Measurements from ENCODE around the gene FAM227B. TPM values are rescaled to one million over a fixed set of nuclear protein-coding genes. Genes with fewer than 3 reads are reported as not detected.

FAM227B gene
- total RNA-seq, 1 donor from 2014 or later = 5.1 TPM

DNA sequence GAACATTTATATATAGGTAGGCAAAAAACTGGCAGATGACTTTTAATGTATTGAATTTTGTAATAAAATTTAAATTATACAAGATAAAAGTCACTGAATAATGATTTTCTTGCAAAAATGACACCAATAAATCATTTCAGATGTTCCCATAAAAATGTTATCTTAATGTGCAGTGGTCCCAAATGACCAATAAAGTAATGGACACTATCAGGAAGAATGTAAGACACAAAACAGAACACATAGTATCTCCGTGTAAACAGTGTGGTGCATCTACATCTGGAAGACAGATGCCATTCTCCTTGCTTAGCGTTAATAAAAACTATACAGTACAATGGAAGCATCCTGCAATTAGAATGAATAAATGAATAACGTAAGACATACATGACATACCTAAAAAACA lies 156.1 kb downstream of the FAM227B start:
- TF ChIP-seq, protein P1, sequence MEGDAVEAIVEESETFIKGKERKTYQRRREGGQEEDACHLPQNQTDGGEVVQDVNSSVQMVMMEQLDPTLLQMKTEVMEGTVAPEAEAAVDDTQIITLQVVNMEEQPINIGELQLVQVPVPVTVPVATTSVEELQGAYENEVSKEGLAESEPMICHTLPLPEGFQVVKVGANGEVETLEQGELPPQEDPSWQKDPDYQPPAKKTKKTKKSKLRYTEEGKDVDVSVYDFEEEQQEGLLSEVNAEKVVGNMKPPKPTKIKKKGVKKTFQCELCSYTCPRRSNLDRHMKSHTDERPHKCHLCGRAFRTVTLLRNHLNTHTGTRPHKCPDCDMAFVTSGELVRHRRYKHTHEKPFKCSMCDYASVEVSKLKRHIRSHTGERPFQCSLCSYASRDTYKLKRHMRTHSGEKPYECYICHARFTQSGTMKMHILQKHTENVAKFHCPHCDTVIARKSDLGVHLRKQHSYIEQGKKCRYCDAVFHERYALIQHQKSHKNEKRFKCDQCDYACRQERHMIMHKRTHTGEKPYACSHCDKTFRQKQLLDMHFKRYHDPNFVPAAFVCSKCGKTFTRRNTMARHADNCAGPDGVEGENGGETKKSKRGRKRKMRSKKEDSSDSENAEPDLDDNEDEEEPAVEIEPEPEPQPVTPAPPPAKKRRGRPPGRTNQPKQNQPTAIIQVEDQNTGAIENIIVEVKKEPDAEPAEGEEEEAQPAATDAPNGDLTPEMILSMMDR (IDR thresholded peaks at IDR 0.05) = no peak
- H3K4me3 ChIP-seq = no peak overlapping the region
- peaks cover 5% of the 10 kb centered on the region for H3K4me1 ChIP-seq
- no peaks in the 10 kb centered on the region for H3K36me3 ChIP-seq
- no peaks in the 10 kb centered on the region for H3K9me3 ChIP-seq
- H3K27me3 ChIP-seq (ENCODE audit: low read depth) = no peaks in the 10 kb centered on the region
- intact Hi-C loops (cut with DNase I) = no loop called here
- DNase-seq (no peak), ATAC-seq (no peak)
- no peak overlapping the region for H3K27ac ChIP-seq

DNA sequence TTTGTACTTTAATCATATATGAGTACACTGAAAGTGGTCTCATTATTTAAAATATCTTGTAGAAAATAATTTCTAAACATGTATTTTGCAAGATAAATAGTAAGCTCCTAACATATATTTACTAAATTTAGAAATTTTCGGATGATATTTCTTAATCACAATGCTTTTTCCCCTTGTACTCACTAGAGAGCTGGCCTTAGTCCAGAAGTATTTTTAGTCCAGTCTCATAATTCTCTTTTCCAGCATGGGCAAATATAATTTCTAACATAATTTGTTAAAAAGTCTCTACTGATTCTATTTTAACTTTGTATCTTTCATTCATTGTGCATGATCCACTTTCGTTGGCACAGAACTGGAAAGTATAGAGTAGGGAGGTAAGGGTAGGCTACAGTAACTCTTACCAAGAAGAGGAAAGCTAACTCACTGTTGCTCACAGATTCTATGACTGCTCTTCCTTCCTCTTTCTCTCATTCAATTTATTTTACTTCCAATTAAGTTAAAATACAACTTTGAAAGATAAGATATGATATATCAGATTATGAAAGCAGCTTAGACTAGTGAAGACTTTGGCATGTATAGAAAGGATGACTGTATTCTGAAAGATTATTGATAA lies 158.3 kb downstream of the FAM227B start:
- TF ChIP-seq, protein P1 (IDR thresholded peaks at IDR 0.05) = no peak
- Histone ChIP-seq H3K27ac (no peak overlapping the region), H3K4me3 (no peak overlapping the region), H3K27me3 (ENCODE audit: low read depth) (no peaks in the 10 kb centered on the region), H3K9me3 (no peaks in the 10 kb centered on the region), H3K4me1 (no peaks in the 10 kb centered on the region), H3K36me3 (no peaks in the 10 kb centered on the region)
- DNase-seq (no peak), ATAC-seq (no peak)
- intact Hi-C loops (cut with DNase I) = no loop called here

DNA sequence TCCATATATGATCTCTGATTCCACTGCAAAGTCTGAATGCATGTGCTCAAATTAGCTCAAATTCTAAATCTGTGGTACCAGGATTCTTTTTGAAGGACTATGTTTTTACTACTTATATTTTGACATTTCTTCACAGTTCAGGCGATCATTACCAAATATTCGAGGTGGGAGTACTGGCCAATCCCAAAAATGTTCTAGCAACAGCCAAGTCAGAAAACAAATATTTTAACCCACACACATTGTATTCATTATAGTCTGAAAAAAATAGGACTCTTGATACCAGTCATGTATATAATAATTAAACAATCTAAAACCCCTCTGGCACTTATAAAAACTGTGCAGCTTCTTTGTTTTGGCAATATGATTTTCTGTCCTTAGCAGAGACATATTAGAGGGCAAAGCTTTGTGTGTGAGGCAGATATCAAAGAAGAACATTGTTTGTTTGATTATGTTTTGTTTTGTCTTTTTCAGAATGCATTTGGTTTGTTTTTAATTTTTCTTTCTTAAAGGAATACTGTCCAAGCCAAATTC lies 160.1 kb downstream of the FAM227B start:
- no peaks in the 10 kb centered on the region for H3K27me3 ChIP-seq (ENCODE audit: low read depth)
- TF ChIP-seq, protein P1 (IDR thresholded peaks at IDR 0.05) = no peak
- no peak overlapping the region for H3K4me3 ChIP-seq
- no peaks in the 10 kb centered on the region for H3K9me3 ChIP-seq
- DNase-seq = no peak
- no peak overlapping the region for H3K27ac ChIP-seq
- no peaks in the 10 kb centered on the region for H3K36me3 ChIP-seq
- intact Hi-C loops (cut with DNase I) = no loop called here
- no peak for ATAC-seq
- no peaks in the 10 kb centered on the region for H3K4me1 ChIP-seq

DNA sequence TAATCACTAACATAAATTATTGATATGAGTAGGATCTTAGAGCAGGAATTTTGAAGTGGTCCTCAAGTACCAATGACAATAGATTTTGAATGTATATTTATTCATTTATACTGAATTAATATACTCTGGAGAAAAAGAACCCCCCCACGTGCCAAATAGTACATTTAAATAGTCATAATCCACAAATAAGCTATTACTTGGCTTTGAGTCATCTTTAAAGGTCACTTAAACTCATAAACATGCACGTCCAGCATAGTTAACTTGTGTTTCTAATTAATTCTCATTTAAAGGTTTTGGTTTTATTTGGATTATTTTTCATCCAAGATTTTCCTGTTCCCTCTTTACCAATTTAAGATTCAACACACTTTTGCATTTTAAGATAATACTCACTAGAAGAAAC lies 162.5 kb downstream of the FAM227B start:
- Histone ChIP-seq H3K4me1 (no peaks in the 10 kb centered on the region), H3K27me3 (ENCODE audit: low read depth) (no peaks in the 10 kb centered on the region), H3K9me3 (no peaks in the 10 kb centered on the region), H3K27ac (no peak overlapping the region), H3K4me3 (no peak overlapping the region), H3K36me3 (no peaks in the 10 kb centered on the region)
- intact Hi-C loops (cut with DNase I) = no loop called here
- no peak for DNase-seq
- TF ChIP-seq, protein P1 (IDR thresholded peaks at IDR 0.05) = no peak
- no peak for ATAC-seq

DNA sequence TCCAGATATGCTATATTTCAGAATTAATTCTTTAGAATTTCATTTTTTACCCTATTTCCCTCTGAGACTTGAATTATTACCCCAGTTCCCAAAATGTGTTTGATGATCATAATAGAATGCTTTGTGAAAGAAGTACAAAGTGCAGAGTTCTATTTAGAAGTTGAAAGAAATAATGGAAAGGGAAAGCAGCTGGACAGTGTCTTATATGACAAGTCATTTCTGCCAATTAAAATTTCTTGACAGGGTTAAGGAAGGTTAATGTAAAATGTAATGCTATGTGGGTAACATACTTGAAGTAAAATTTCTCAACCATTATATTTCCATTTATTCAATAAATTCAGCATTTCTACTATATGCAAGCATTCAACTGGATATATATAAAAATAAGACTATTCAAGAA lies 164.5 kb downstream of the FAM227B start:
- no peaks in the 10 kb centered on the region for H3K36me3 ChIP-seq
- TF ChIP-seq, protein P1 (IDR thresholded peaks at IDR 0.05) = no peak
- no peaks in the 10 kb centered on the region for H3K27me3 ChIP-seq (ENCODE audit: low read depth)
- ATAC-seq (no peak), DNase-seq (no peak)
- no peak overlapping the region for H3K4me3 ChIP-seq
- no peak overlapping the region for H3K27ac ChIP-seq
- no peaks in the 10 kb centered on the region for H3K4me1 ChIP-seq
- H3K9me3 ChIP-seq = no peaks in the 10 kb centered on the region
- intact Hi-C loops (cut with DNase I) = no loop called here
